Stimulated activated CD8-positive, alpha-beta memory T cell treated with anti-CD3 and anti-CD28 coated beads, Interleukin-2, amount 100 ng/mL, for 1 hour (primary cell): ENCODE results near the gene NECTIN2.
"Not testable (repeated sequence)": the region's sequence is repeated elsewhere in the genome, so short reads cannot be mapped to it uniquely, and the experiment has no call there.

Experiments
- DNase-seq, 2 donors: peaks; one replicate each; pipeline ENCODE4 v3.0.0-alpha.2; 2020; ENCODE audit warnings: low read depth in 2 of 2

NECTIN2 gene

DNA sequence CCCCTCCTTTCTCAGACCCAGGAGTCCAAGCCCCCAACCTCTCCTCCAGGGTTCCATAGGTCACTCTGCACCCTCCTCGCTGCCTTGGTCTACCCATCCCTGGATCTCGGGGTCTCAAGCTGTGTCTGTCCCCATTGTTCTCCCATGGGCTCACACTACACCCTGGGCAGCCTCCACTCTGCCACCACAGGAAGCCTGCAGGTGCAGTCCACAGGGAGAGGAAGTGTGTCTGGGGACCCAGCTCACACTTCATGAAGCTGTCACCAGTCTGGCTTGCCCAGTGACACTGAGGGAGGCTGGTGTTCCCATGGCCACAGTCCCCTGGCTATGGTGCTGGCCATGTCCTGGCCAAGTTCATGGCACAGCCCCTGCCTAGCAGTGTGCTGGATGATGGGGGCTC is 5.3 kb downstream of the NECTIN2 start:
- no peak for DNase-seq

DNA sequence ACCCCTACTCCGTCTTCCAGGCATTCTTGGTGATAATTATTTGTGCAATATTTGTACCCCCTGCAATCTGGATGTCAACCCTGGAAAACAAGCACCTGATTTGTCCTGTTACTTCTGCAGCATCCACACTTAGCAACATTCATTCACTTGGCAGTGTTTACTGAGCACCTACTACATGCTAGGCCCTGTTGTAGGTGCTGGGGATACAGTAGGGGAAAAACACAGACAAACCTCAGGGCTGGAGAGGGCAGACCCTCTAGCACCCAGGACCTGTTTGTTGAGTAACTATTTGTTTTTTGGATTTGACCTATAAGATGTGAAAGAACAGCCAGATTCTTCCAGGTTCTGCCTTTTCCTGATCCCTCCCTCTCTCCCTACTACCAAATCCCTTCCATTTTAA is 9.5 kb downstream of the NECTIN2 start:
- DNase-seq = no peak

DNA sequence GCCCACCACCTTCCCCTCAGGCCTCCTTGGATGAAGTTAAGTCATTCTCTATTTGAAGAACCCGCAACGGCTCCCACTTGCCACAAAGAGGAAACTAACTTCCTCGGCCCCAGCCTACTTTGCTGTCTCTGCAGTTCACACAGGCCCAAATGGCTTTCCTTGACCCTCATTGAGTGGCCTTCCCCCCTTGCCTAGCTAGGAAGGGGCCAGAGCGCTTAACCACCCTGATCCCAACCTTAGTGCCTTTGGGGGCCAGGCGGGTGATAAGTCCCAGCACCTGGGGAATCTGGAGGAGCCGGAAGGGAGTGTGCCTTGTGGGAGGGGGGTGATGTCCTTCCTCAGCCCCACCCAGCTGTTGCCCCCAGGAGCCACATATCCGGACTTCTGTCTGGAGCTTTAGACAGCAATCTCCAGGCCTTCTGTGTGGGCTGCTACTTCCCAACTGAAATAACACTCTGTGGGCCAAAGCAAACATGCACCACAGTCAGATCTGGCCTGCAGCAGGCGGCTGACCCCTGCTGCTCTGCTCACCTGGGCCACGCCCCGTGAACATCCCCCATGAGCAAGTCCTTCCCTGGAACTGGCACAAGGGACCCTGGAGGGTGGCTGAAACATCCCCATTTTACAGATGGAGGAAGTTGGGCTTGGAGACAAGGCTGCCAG is 10.5 kb downstream of the NECTIN2 start:
- no peak for DNase-seq

DNA sequence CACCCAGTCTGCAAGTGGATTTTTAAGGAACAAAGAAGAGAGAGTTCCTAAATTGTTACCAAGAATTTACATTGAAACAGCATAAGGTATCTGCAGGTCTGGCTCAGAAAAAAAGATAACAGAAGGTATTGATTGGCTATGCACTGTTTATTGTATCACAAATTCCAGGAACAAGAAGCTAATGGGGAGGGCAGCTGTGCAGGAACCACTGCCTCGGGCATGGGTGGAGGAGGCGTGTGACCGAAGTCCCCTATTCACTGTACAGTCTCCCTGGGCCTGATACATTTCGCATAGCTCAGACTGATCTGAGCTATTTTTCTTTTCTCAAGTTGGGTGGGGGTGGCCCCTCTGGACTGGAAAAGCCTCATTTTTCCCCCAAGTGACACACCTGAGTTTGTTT is 11.7 kb downstream of the NECTIN2 start:
- no peak for DNase-seq

DNA sequence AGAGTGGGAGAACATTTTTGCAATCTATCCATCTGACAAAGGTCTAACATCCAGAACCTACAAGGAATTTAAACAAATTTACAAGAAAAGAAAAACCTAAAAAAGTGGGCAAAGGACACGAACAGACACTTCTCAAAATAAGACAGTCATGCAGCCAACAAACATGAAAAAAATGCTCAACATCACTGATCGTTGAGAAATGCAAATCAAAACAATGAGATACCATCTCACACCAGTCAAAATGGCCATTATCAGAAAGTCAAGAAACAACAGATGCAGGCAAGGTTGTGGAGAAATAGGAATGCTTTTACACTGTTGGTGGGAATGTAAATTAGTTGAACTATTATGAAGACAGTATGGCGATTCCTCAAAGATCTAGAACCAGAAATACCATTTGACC is 15.5 kb downstream of the NECTIN2 start:
- not testable (repeated sequence) for DNase-seq

DNA sequence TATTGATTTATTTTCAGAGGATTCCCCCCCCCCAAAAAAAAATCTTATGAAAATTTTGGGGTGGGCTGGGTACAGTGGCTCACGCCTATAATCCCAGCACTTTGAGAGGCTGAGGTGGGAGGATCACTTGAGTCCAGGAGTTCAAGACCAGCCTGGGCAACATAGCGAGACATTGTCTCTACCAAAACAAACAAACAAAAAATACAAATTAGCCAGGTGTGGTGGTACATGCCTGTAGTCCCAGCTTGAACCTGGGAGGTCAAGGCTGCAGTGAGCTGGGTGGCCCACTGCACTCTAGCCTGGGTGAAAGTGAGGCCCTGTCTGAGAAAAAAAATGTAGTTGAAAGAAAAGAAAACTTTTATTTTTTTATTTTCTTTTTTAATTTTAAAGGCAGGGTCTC is 17.9 kb downstream of the NECTIN2 start:
- no peak for DNase-seq

DNA sequence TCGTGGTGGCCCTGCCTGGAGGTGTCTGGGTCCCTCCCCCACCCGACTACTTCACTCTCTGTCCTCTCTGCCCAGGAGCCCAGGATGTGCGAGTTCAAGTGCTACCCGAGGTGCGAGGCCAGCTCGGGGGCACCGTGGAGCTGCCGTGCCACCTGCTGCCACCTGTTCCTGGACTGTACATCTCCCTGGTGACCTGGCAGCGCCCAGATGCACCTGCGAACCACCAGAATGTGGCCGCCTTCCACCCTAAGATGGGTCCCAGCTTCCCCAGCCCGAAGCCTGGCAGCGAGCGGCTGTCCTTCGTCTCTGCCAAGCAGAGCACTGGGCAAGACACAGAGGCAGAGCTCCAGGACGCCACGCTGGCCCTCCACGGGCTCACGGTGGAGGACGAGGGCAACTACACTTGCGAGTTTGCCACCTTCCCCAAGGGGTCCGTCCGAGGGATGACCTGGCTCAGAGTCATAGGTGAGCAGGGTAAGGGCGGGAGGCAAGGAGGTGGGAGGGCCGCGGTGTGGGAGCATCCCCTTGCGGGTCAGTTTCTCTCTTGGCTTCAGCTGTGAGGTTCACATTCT is 19.2 kb downstream of the NECTIN2 start:
- DNase-seq = no peak

DNA sequence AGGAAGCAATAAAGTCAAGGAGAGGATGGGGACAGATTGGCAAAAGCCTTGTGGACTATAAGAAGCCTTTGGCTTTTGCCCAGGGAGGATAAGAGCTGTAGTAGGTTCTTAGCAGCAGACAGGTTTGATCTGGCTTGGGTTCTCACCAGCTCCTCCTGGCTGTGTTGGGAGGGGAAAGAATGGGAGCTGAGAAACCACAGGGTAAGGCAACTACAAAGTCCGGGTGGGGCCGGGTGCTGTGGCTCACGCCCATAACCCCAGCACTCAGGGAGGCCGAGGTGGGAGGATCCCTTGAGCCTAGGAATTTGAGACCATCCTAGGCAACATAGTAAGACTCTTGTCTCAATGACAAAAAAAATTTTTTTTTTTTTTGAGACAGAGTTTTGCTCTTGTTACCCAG is 20.6 kb downstream of the NECTIN2 start:
- no peak for DNase-seq

DNA sequence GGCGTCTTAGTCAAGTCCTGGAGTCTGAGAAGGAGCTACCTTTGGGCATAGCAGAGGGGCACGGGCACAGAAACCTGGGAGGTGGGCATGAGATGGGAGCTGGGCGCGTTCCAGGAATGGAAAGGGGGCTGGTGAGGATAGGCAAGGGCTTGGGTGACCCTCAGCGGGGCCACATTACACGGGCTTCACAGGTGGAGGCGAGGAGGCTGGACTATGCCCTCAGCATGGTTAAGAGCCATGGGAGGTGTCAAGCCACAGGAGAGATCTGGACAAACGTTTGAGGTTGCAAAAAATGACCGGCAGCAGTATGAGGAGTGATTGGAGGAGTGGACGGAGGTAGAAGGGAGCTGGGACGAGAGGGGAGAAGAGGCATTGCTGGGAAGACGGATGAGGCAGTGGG is 21.5 kb downstream of the NECTIN2 start:
- DNase-seq = no peak

DNA sequence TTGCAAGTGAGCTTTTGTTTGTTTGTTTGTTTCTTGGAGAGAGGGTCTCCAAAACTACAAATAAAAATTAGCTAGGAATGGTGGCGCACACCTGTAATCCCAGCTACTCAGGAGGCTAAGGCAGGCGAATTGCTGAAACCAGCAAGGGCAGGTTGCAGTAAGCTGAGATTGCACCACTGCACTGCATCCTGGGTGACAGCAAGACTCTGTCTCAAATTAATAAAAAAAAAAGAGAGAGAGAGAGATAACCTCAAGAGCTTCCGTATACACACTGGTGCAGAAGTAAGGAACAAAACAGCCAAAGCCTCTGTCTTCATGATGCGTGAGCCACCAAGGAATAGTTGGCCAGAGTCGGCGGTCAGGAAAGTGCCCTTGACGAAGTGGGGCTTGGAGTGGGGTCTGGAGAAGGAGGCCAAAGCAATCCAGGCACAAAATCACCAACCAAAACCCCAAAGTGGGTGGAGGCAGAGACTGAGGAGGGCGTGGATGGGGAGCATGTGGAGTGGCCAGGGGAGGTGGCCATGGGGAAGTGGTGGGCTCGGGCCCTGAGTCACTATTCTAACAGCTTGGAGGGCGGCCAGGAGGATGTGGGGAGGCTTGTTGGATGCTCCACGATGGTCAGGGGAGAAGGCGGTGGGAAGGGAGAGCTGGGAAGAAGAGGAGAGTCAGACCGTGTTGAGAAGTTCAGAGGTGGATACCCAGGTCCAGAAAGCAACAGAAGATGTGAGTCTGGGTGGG is 23.8 kb downstream of the NECTIN2 start:
- no peak for DNase-seq

DNA sequence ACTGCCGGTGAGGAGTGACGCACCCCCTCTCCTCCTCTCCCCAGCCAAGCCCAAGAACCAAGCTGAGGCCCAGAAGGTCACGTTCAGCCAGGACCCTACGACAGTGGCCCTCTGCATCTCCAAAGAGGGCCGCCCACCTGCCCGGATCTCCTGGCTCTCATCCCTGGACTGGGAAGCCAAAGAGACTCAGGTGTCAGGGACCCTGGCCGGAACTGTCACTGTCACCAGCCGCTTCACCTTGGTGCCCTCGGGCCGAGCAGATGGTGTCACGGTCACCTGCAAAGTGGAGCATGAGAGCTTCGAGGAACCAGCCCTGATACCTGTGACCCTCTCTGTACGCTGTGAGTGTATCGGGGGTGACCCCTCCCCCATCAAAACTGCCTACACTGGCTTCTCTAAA is 25.7 kb downstream of the NECTIN2 start:
- DNase-seq = no peak

DNA sequence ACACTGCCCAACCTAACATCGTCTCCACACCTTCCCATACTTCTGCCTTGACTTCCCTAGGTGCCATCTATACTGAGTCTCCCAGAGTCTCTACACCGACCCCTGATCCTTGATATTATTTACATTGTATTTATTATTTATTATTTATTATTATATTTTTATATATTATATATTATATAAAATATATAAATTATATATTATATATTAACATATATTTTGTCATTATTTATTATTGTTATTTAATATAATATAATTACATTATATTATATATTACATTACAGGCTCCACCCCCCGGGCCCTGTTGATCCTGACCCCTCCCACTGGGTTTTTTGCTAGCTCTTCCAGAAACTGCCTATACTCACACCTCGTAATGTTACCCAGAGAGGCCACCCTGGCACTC is 26.6 kb downstream of the NECTIN2 start:
- no peak for DNase-seq

DNA sequence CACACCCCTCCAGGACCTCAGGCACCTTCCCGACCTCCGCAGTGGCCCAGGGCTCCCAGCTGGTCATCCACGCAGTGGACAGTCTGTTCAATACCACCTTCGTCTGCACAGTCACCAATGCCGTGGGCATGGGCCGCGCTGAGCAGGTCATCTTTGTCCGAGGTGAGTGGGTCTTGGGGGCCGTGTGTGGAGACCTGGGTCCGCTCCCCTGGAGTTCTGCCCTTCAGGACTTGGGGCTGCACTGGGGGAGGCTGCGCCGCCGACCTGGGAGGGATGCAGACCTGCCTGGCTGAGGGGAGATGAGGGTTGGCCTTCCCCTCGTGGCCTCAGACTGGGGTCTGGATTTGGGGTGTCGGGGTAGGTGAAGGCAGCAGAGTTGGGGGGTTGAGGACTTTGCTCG is 28.2 kb downstream of the NECTIN2 start:
- DNase-seq = no peak

DNA sequence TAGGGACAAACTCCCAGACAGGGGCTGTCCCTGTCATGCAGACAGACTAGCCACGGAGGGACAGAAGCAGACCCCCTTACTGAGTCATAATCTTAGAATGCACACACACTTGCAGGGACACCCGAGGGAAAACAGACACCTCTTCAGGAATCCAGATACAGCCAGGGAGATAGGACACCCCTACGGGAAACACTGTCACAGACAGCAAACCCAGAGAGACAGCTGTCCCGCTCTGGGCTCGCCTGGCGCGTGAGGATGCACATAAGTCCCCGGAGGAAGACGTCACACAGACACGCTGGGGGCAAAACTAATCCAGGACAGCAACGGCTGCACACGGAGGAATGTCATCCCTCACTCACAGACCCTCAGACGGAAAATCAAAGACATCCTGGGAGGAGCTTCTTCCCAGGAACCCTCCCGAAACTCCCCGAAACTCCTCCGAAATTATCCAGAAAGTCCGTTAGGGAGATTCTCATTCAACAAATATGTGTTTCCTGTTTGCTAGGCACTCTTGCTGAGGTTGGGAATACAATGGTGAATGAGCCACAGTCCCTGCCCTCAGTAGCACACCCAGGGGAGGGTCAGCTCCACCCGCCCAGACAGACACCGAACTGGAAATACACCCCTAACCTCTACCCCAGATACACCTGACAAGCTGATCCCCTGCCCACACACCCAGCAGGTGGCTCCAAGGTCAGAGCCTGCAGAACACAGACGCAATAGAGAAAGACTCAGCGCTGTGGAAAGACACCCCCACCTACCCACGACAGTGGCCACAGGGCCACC is 29.8 kb downstream of the NECTIN2 start:
- DNase-seq = no peak

DNA sequence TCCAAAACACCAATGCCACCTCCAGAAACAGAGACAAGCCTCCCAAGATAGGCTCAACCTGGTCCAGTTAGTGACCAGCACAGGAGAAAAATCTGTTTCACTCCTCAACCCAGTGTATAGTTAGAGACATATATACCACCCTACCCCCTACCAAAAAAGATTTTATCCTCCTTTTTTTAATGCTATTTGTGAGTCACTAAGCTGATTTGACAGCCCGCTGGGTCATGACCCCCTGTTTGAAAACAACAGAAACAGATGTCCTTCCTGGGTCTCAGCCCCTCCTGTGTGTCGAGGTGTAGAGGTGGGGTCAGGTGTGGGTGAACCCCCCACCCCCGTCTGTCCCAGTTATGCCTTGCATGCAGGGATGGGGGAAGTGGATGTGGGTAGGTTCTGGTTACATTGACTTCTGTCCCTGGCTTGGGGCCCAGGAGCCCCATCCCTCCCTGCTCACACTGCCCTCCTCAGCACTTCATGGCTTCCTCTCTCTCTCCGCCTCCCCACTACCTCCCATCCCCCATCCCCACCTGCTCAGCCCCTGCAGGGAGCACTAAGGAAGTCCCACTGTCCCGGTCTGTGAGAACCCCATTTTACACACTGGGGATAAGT is 30.9 kb downstream of the NECTIN2 start:
- DNase-seq = no peak

DNA sequence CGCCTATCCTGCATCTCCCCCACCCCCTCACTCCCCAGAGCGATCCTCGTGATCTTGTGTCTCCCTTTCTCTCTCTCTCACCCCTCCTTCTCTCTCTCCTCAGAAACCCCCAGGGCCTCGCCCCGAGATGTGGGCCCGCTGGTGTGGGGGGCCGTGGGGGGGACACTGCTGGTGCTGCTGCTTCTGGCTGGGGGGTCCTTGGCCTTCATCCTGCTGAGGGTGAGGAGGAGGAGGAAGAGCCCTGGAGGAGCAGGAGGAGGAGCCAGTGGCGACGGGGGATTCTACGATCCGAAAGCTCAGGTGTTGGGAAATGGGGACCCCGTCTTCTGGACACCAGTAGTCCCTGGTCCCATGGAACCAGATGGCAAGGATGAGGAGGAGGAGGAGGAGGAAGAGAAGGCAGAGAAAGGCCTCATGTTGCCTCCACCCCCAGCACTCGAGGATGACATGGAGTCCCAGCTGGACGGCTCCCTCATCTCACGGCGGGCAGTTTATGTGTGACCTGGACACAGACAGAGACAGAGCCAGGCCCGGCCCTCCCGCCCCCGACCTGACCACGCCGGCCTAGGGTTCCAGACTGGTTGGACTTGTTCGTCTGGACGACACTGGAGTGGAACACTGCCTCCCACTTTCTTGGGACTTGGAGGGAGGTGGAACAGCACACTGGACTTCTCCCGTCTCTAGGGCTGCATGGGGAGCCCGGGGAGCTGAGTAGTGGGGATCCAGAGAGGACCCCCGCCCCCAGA is 32.2 kb downstream of the NECTIN2 start:
- no peak for DNase-seq

DNA sequence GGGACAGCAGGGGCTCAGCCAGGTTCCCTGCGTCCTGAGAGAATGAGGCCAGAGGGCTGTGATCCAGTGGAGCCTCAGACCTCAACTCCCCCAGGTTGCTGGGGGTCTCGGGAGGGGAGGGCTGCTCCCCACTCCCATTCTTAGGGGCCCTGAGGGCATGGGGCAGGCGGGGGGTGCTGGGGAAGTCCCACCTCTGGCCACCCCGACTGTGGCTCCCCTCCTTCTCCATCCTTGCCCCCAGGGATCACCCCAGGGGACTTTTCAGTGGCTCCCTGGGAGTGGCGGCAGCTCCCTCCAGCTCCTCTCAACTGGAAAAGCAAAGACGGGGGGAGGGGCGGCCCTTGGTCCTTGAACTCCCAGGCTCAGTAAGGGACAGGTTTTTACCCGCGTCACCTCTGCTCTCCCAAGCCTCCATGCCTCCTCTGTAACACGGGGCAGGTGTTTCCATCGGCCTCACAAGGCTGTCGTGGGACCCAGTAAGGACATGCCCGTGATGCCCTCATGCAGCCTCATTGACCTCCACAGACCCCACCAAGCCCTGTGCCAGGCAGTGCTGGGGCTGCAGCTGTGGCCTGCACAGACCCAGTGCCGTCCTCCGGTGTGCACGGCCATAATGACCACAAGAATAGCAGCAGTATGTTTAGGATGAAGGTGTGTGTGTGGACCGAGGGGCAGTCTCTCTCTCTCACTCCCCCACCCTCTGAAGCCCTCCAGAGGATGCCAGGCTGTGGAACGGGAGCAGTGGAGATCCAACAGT is 33.4 kb downstream of the NECTIN2 start:
- no peak for DNase-seq

DNA sequence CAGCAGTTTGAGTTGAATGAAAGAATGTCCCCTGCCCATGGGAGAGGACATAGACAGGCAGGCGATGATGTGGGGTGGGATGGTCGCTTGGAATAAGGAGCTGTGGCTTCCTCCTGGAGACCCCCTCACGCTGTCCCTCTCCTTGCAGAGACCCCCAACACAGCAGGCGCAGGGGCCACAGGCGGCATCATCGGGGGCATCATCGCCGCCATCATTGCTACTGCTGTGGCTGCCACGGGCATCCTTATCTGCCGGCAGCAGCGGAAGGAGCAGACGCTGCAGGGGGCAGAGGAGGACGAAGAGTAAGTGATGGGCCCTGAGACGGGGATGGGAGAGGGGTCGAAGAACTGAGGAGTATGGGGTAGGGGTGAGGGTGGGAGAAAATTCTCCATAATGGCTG is 36.0 kb downstream of the NECTIN2 start:
- DNase-seq = no peak

DNA sequence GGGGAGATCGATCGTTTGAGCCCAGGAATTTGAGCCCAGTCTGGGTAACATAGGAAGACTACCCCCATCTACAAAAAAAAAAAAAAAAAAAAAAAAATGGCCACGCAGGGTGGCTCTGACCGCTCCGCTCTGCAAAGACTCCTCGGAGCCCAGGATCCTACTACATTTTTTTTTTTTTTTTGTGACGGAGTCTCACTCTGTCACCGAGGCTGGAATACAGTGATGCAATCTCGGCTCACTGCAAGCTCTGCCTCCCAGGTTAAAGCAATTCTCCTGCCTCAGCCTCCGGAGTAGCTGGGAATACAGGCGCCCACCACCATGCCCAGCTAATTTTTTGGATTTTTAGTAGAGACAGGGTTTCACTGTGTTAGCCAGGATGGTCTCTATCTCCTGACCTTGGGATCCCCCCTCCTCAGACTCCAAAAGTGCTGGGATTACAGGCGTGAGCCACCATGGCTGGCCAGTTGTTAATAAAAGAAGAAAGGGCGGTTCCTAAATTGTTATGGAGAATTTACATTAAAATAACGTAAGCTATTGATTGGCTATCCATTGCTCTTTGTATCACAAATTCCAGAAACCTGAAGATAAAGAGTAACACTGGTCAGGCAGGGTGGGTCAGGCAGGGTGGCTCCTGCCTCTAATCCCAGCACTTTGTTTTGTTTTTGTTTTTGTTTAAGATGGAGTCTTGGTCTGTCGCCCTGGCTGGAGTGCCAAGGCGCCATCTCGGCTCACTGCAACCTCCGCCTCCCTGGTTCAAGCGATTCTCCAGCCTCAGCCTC is 36.7 kb downstream of the NECTIN2 start:
- not testable (repeated sequence) for DNase-seq

DNA sequence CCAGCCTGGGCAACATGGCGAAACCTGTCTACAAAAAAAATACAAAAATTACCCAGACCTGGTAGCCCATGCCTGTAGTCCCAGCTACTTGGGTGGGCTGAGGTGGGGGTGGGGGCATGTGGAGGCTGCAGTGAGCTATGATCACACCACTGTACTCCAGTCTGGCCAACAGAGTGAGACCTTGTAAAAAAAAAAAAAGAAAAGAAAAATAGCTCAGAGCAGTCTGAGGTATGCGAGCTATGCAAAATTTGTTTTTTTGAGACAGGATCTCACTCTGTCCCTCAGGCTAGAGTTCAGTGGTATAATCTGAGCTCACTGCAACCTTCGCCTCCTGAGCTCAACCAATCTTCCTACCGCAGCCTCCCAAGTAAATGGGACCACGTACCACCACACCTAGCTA is 37.8 kb downstream of the NECTIN2 start:
- no peak for DNase-seq
